ENCODE measurements around the gene SH3RF1. TPM values are rescaled to one million over a fixed set of nuclear protein-coding genes. Genes with fewer than 3 reads are reported as not detected.
A peak's percentile ranks its signal among the peaks of the same experiment; 100 is the strongest.

SH3RF1 gene
- total and polyA plus RNA-seq, 11 donors, result 1.7 to 17.2 (median 8.9) TPM

GRCh38 chr4:169110633-169111032, 160.1 kb downstream of the SH3RF1 start:
- intact Hi-C loops (cut with DNase I), result no loop called here
- no peaks in the 10 kb centered on the region for H3K27me3 ChIP-seq
- H3K4me1 ChIP-seq, result peaks cover 0 to 7% (median 0%) of the 10 kb centered on the region in 12 donors
- no peak overlapping the region for H3K27ac ChIP-seq
- ATAC-seq (no peak), DNase-seq (no peak)
- TF ChIP-seq POLR2A (IDR thresholded peaks at IDR 0.05) (no peak), CTCF (IDR thresholded peaks at IDR 0.05) (no peak)
- H3K9me3 ChIP-seq, result no peaks in the 10 kb centered on the region
- H3K4me3 ChIP-seq, result no peak overlapping the region
- WGBS, 4 donors, result 96 to 99% (median 97%) methylated on average over 4 of the region's 4 CpGs
- H3K36me3 ChIP-seq, result peaks cover 0 to 90% (median 47%) of the 10 kb centered on the region in 9 donors

GRCh38 chr4:169109035-169109675, 161.6 kb downstream of the SH3RF1 start:
- H3K4me1 ChIP-seq, result peaks cover 0 to 9% (median 1%) of the 10 kb centered on the region in 12 donors
- no peak for DNase-seq
- H3K27me3 ChIP-seq, result no peaks in the 10 kb centered on the region
- intact Hi-C loops (cut with DNase I), result no loop called here
- TF ChIP-seq CTCF (IDR thresholded peaks at IDR 0.05), result no peak
- no peak for TF ChIP-seq POLR2A (IDR thresholded peaks at IDR 0.05)
- ATAC-seq, result no peak
- 74 to 93% (median 91%) methylated on average over 2 of the region's 2 CpGs for WGBS, 4 donors
- peaks cover 0 to 92% (median 51%) of the 10 kb centered on the region in 9 donors for H3K36me3 ChIP-seq
- H3K4me3 ChIP-seq, result no peak overlapping the region
- H3K27ac ChIP-seq, result no peak overlapping the region
- H3K9me3 ChIP-seq, result no peaks in the 10 kb centered on the region

DNA sequence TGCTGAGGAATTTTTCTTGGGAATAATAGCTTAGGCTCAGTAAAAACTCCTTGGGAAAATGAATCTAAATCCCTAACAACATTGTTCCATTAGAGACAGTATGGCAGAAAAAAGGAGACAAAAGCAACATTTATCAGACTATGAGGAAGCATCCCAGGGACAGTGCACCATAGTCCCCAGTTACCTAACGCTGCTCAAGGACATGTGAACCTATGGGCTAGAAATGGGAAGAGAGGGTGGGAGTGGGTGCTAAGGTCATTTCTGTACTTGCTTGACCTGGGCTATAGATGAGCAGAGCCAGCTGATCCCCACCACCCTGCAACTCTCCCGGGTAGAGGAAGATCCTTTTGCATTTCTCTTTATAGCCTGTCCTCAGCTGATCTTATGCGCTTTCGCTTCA, 162.5 kb downstream of the SH3RF1 start:
- Histone ChIP-seq H3K27ac (no peak overlapping the region), H3K36me3 (peaks cover 0 to 84% (median 52%) of the 10 kb centered on the region in 9 donors), H3K4me3 (no peak overlapping the region), H3K27me3 (no peaks in the 10 kb centered on the region), H3K4me1 (peaks cover 0 to 14% (median 3%) of the 10 kb centered on the region in 12 donors), H3K9me3 (no peaks in the 10 kb centered on the region)
- intact Hi-C loops (cut with DNase I), result no loop called here
- no peak for ATAC-seq
- TF ChIP-seq CTCF (IDR thresholded peaks at IDR 0.05) (no peak), POLR2A (IDR thresholded peaks at IDR 0.05) (no peak)
- no peak for DNase-seq
- WGBS, 4 donors, result 91 to 96% (median 93%) methylated on average over 4 of the region's 4 CpGs

DNA sequence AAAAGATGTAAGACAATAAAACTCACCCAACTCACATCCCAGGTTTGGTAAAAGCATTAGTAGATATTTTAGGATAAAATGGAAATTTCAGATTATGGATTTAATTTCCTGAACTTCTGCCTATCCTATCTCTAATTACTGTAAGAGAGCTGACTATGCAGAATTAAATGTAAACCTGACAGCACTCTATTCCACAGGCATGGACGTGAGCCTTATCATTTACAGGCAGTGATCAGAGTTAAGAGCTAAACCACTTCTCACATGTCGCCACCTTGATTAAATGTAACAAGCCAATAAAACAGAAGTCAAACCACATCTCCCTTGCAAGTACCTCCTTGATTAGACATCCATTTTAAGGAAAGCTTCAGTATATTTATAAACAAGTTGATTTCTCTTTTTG, 163.2 kb downstream of the SH3RF1 start:
- H3K4me3 ChIP-seq, result no peak overlapping the region
- ATAC-seq (peak in 1 of 4 donors; percentile 63), DNase-seq (no peak)
- H3K9me3 ChIP-seq, result no peaks in the 10 kb centered on the region
- TF ChIP-seq POLR2A (IDR thresholded peaks at IDR 0.05), result no peak
- no peak for TF ChIP-seq CTCF (IDR thresholded peaks at IDR 0.05)
- no peak overlapping the region for H3K27ac ChIP-seq
- H3K4me1 ChIP-seq, result peaks cover 0 to 14% (median 3%) of the 10 kb centered on the region in 12 donors
- H3K36me3 ChIP-seq, result peaks cover 0 to 76% (median 45%) of the 10 kb centered on the region in 9 donors
- intact Hi-C loops (cut with DNase I), result no loop called here
- no peaks in the 10 kb centered on the region for H3K27me3 ChIP-seq
- 51 to 60% (median 54%) methylated on average over 2 of the region's 2 CpGs for WGBS, 4 donors
